Endothelial cell of umbilical vein (primary cell): ENCODE data around the gene SOX15.

ENCODE experiments used
- CTCF ChIP-seq, 2 donors: IDR thresholded peaks; 1 replicate in 1 of 2; 2 replicates in 1 of 2; pipeline ENCODE4 v1.5.1; 2011; ENCODE audit warnings: low read length in 2 of 2, mild to moderate bottlenecking in 2 of 2, moderate library complexity in 2 of 2, control low read depth in 1 of 2, inconsistent platforms in 1 of 2, low read depth in 1 of 2; ENCODE audit not compliant: insufficient read depth in 1 of 2; ENCODE audit errors: extremely low read depth in 1 of 2
- EZH2 ChIP-seq: IDR thresholded peaks from 2 replicates; pipeline ENCODE4 v1.6.1; 2012; ENCODE audit warnings: borderline replicate concordance, low read depth, mild to moderate bottlenecking, moderate library complexity, low read length, inconsistent platforms; ENCODE audit not compliant: severe bottlenecking
- GATA2 ChIP-seq: IDR thresholded peaks from 2 replicates; pipeline ENCODE4 v1.7.0; 2011; ENCODE audit warnings: low read depth, mild to moderate bottlenecking, moderate library complexity, mixed read lengths, low read length; ENCODE audit not compliant: insufficient read length, insufficient read depth
- MYC ChIP-seq: IDR thresholded peaks from one replicate; pipeline ENCODE4 v1.6.1; 2011; ENCODE audit warnings: mild to moderate bottlenecking, low read depth, low read length
- POLR2A ChIP-seq: IDR thresholded peaks from 2 replicates; pipeline ENCODE4 v1.6.1; 2012; ENCODE audit warnings: low read depth, mild to moderate bottlenecking, control low read depth, low read length
- POLR2AphosphoS5 ChIP-seq: IDR thresholded peaks from 2 replicates; pipeline ENCODE4 v1.6.1; 2012; ENCODE audit warnings: low read depth, mild to moderate bottlenecking, control low read depth, low read length, moderate library complexity; ENCODE audit not compliant: insufficient read depth

DNA sequence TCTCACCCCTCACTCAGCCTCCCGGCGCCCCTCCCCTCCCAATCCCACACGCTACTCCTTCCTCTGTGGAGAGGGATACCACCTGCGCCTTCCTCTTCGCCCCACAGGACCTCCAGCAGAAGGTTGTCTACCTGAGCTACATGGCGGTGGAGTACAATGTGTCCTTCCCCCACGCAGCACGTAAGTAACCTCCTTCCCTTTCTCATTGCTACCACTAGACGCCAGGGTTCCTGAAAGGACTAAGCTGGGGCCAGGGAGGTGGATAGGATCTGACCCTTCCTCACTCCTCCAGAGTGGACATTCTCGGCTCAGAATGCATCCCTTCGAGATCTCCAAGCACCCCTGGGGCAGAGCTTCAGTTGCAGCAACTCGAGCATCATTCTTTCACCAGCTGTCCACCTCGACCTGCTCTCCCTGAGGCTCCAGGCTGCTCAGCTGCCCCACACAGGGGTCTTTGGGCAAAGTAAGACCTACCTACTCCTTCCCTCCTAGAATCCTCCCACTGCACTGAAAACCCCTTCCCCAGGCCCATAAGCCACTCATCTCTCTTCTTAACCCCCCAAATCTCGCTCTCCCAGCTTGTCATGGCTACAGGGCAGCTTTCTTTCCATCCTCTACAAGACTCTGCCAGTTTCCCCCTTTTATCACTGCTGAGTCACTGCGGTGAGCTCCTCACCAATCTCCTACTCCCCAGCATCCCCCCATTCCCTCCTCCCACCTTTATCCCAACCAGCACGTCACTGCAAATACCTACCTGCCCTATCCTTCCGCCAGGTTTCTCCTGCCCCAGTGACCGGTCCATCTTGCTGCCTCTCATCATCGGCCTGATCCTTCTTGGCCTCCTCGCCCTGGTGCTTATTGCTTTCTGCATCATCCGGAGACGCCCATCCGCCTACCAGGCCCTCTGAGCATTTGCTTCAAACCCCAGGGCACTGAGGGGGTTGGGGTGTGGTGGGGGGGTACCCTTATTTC is 9.0 kb downstream of the SOX15 start:
- TF ChIP-seq CTCF (IDR thresholded peaks at IDR 0.05; ENCODE audit: extremely low read depth in 1 of 2, insufficient read depth in 1 of 2, low read depth in 1 of 2, low read length in 2 of 2) (no peak), EZH2 (no peak), POLR2A (no peak), POLR2AphosphoS5 (no peak), GATA2 (no peak), MYC (no peak)
